RPMI7951 (cell line): ENCODE measurements around the gene ACACB. TPM values are rescaled to one million over a fixed set of nuclear protein-coding genes. Genes with fewer than 3 reads are reported as not detected.

Experiments used
- DNase-seq: peaks from one replicate; pipeline ENCODE4 v3.0.0-alpha.2; 2012; ENCODE audit warnings: low read depth
- total RNA-seq: library from RNA; depleted of rRNA; stranded (reverse); fragments of >200 nt; shearing (Covaris generic); gene quantifications from 2 replicates; pipeline ENCODE4 v1.2.3, GENCODE V29; 2014

ACACB gene
- total RNA-seq, 1 experiment from 2014 or later = 7.6 TPM

- DNase-seq = no peak
These were observed 137.6 kb downstream of the ACACB start for GRCh38 chr12:109253913-109254544.

- no peak for DNase-seq
These were observed 139.0 kb downstream of the ACACB start for GRCh38 chr12:109255377-109255776.

- DNase-seq = no peak
These were observed 139.6 kb downstream of the ACACB start for GRCh38 chr12:109256011-109256410.

- DNase-seq = no peak
These were observed 141.8 kb downstream of the ACACB start for GRCh38 chr12:109258201-109258600.

- no peak for DNase-seq
These were observed 142.5 kb downstream of the ACACB start for GRCh38 chr12:109258607-109259544.

GRCh38 chr12:109259545-109259895 lies 143.1 kb downstream of the ACACB start:
- DNase-seq = no peak

GRCh38 chr12:109261087-109261486 lies 144.7 kb downstream of the ACACB start:
- no peak for DNase-seq

GRCh38 chr12:109261939-109262338 lies 145.6 kb downstream of the ACACB start:
- DNase-seq = no peak

- DNase-seq = no peak
These were observed 147.1 kb downstream of the ACACB start for GRCh38 chr12:109263439-109263838.

- DNase-seq = peak; percentile 41
These were observed 147.9 kb downstream of the ACACB start for GRCh38 chr12:109264095-109264942.

GRCh38 chr12:109264943-109265650 lies 148.7 kb downstream of the ACACB start:
- DNase-seq = no peak

- DNase-seq = no peak
These were observed 149.9 kb downstream of the ACACB start for GRCh38 chr12:109266106-109266879.

- no peak for DNase-seq
These were observed 151.0 kb downstream of the ACACB start for GRCh38 chr12:109267361-109267760.

- no peak for DNase-seq
These were observed 152.5 kb downstream of the ACACB start for GRCh38 chr12:109268896-109269295.

GRCh38 chr12:109269428-109269827 lies 153.0 kb downstream of the ACACB start:
- DNase-seq = no peak

GRCh38 chr12:109270494-109270893 lies 154.1 kb downstream of the ACACB start:
- no peak for DNase-seq

- DNase-seq = no peak
These were observed 155.0 kb downstream of the ACACB start for GRCh38 chr12:109271418-109271817.

GRCh38 chr12:109273354-109273753 lies 157.0 kb downstream of the ACACB start:
- DNase-seq = no peak

GRCh38 chr12:109274381-109274780 lies 158.0 kb downstream of the ACACB start:
- DNase-seq = no peak

GRCh38 chr12:109275173-109275572 lies 158.8 kb downstream of the ACACB start:
- DNase-seq = no peak

- DNase-seq = no peak
These were observed 159.8 kb downstream of the ACACB start for GRCh38 chr12:109276160-109276559.
